HG03280 (cell line): ENCODE results near the gene TRAF3.
A peak's percentile ranks its signal among the peaks of the same experiment; 100 is the strongest.
"Not testable (repeated sequence)": the region's sequence is repeated elsewhere in the genome, so short reads cannot be mapped to it uniquely, and the experiment has no call there.

ENCODE experiments used
- ATAC-seq: cut with Tn5 transposase; IDR thresholded peaks from one replicate; pipeline ENCODE4 v1.9.1; 2021; ENCODE audit warnings: mild to moderate bottlenecking, moderate library complexity; ENCODE audit not compliant: unreplicated experiment

Gene TRAF3

DNA sequence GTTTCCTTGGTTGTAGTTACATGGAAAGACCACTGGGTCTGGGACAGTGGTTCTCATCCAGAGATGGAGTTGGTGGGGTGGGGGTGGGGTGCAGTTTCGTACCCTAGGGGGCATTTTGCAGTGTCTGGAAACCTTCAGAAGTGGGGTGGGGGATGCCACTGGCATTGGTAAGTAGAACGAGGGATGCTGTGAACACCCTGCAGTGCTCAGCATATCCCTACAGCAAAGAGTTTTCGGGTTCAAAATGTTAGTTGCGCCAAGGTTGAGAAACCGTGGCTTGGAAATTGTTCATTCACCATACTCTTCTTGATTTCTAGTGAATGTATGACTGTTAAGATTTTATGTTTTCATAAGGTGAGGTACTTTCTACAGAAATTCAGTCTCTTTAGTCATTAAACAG lies 28.7 kb downstream of the TRAF3 start:
- no peak for ATAC-seq

DNA sequence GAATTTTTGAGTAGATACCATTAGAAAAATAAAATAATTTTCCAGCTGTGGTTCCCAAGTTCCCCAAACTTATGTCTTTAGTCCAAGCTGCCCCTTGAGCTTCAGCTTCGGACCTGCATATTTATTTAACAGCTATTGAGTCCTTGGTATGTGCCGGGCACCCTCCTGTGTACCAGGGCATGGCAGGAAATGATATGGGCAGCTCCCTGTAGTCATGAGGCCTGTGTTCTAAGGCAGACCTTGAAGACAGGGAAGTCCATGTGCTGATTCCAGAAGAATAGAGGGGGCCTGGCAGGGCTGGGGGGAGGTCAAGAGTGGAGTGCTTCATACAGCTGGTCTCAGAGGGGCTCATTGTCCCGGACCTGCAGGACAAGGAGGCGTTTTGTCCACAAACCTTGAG lies 29.2 kb downstream of the TRAF3 start:
- ATAC-seq, result no peak

DNA sequence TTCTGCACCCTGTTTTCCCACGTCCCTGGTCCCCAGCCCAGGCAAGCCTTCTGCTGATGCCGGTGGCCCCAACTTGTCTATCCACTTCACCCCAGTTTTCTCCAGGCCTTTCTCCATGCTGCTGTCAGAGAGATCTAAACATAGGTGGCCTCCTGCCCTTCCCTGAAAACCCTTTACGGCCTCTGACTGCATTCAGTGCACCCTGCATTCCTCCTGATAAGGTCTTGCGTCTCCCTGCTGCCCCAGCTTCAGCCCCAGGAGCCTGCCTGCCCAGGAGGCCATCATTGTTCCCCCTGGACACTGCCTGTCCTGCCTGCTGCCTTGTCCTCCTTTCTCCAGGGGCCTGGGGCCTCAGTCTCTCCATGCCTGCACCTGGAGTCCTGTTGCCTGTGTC lies 29.8 kb downstream of the TRAF3 start:
- no peak for ATAC-seq

DNA sequence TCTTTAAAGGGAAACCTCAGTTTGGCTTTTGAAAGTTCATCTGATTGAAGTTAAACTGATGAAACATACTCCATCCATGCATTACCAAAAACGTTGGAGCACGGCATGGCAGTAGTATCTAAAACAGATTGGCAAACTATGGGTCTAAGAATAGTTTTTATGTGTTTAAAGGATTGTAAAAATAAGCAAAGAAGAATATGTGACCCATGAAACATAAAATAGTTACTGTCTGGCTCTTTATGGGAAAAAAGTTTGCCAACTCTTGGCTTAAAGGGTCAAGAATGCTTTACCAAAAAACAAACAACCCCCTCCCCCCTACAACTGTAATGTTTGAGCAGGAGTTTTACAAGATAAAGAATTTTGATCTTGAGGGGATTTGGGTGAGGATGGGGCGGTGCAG lies 32.6 kb downstream of the TRAF3 start:
- no peak for ATAC-seq

DNA sequence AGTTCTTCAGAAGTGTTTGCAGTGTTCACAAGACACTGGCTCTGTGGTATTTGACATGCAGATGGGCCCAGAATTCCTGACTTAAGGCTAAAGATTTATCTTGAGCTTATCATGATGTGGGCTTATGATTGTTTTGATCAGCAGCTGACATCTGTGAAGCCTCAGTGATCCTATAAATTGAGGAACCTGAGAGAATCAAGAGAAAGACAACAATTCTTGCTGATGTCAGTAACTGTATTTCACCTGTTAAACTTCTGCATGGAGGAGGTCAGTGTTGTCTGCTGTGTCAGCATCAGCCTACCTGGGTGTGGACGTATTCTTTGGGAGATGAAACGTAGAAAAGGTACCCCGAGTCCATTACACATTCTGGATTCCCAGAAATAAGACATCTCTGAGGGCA lies 33.3 kb downstream of the TRAF3 start:
- no peak for ATAC-seq

DNA sequence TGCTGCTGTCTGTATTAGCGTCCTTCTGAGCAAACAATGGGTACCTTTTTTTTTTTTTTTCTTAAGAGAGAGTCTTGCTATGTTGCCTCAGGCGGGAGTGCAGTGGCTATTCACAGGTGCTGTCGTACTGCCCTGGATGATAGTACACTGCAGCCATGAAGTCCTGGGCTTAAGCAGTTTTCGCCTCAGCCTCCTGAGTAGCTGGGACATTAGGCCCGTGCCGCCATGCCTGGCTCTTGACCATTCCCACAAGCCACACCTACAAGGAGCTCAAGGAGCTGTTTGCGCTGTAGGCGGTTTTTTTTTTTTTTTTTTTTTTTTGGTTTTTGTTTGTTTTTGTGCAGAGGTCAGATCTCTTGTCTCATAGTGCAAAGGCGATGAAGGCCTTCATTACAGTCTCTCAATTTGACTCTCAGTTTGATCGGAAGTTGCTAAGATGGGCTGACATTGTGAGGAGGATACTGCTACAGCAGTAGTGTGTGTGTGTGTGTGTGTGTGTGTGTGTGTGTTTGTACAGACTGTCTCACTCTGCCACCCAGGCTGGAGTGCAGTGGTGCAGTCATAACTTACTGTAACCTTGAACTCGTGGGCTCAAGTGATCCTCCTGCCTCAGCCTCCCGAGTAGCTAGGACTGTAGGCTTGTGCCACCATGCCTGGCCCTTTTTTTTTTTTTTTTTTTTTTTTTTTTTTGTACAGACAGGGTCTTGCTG lies 34.2 kb downstream of the TRAF3 start:
- no peak for ATAC-seq

DNA sequence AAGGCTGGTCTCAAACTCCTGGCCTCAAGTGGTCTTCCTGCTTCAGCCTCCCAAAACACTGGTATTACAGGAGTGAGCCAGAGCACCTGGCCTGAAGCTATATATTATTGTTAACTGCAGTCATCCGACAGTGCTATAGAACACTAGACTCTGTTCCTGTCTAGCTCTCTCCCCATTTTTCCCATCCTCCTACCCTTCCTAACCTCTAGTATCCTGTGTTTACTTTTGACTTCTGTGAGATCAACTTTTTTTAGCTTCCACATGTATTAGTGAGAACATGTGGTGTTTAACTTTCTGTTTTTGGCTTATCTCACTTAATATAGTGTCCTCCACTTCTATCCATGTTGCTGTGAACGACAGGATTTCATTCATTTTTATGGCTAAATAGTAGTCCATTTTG lies 34.7 kb downstream of the TRAF3 start:
- ATAC-seq, result no peak

DNA sequence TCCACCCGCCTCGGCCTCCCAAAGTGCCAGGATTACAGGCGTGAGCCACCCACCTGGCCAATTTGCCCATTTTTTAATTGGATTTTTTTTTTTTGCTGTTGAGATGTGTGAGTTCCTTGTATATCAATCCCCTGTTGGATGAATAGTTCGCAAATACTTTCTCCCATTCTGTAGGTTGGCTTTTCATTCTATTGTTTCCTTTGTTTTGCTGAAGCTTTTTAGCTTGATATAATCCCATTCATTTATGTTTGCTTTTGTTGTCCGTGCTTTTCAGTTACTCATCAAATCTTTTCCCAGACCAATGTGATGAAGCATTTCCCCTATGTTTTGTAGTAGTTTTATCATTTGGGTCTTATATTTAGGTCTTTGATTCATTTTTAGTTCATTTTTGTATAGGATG lies 36.4 kb downstream of the TRAF3 start:
- no peak for ATAC-seq

DNA sequence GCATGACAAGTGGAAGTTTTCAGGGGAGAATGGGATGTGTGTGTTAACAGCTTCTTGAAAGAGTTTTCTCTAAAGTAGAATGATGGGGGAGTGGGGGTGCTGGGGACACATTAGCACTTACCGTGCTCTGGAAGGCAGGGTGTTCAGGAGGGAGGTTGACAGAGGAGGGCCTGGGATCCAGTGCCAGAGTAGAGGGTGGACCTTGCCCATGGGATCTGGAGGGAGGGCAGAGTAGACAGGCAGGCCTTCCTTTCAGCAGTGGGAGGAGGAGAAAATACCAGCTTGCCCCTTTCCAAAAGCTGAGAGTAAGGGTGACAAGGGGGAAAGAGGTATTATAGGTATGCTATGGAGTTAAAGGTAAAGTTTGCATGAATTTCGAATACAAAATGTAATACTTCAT lies 40.1 kb downstream of the TRAF3 start:
- no peak for ATAC-seq

DNA sequence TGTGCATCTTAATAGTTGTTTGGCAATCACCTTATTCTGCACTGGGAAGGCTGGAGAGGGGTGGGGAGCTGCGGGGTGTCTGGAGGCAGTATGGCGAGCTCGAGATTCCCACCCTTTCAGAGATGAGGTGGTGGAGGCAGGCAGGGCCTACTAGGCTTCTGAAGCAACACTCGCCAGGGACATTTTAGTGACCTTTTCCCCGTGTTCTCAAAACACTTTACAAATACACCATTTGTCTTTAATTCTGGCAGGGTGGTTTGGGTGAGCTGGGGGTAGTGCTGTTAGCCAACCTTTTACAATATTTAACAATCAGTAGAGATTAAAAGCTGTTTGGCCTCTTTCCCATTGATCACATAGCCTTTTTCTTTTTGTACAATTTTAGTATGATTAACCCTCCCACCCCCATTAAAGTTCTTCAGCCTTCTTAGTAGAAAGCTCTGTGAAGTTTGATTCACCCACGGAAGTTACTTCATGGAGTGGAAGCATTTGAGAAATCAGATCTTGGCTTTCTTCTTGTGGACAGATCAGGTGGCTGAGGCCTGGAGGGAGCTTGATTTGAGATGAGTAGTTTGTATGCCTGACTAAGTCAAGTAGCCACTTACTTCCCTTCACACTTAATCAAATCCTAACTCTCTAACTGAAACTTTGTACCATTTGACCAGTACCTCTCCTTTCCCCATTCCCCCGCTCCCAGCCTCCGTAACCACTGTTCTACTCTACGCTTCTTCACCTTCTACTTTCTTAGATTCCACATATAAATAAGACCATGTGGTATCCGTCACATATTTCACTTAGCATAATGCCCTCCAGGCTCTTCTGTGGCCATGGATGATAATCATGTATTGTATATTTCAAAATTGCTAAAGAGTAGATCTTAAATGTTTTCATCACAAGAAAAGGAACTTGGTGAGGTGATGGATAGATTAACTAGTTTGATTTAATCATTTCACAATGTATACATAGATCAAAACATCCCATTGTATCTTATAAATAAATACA lies 41.0 kb downstream of the TRAF3 start:
- no peak for ATAC-seq

DNA sequence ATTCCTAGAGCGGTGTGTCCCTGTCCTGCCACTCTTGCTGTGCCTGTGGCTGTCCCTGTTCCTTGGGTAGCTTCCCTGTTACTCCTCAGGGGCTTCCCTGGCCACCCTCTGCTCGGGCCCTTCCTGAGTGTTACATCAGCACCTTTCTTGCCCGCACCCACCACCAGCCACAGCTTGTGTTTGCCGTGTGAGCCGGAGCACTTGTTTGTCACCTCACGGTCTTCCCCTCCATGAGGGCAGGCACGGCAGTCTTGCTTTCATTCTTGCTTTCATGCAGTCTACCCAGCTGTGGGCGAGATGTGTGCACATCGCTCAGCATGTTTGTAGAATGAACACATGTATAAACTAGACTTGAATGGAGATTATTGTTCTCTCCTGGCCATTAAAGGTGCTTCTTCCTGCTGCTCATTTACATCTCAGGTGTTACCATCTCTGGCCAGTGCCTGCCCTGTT lies 42.0 kb downstream of the TRAF3 start:
- peak; percentile 69 for ATAC-seq

DNA sequence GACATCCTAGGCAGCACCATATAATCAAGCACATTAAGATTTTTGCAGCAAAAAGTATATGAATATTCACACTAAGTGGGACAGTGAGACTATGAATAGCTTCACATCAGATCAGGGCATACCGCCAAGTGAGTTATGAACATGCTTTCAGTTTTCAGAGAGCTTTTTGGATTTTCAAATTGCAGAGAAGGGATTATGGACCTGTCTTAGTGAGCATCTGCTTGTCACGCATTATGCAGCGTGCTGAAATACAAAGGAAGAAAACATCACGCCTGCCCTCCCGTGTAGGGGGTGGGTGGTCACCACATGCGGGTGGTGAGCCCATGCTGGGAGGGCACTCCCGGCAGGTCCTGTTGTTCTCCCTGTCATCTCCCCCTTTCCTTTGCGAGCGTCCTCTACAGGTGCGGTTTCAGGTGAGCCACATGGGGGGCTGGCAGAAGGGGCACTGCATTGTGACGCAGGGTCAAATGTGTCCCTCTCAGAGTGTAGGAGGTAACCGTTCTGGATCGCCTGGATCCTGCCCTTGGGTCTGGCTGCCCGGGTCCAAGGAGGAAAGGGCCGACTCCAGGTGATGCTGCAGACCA lies 42.6 kb downstream of the TRAF3 start:
- peak; percentile 25 for ATAC-seq

DNA sequence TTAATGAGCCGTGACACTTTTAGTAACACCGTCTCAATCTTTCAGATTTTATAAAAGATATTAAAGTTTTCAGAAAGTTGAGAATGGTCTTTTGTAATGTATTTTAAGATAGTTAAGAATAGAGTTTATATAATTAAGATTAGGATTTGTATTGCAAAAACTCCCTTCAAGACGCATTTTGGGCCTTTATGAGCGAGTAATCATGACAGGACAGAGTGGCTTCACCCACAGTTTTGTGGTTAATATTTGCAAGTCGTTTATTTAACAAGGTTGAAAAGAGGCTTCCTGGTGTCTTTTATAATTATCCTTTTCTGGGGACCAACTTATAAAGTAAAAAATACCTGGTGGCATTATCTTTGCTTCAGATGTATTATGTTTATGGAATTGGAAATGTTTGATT lies 44.0 kb downstream of the TRAF3 start:
- ATAC-seq, result no peak

DNA sequence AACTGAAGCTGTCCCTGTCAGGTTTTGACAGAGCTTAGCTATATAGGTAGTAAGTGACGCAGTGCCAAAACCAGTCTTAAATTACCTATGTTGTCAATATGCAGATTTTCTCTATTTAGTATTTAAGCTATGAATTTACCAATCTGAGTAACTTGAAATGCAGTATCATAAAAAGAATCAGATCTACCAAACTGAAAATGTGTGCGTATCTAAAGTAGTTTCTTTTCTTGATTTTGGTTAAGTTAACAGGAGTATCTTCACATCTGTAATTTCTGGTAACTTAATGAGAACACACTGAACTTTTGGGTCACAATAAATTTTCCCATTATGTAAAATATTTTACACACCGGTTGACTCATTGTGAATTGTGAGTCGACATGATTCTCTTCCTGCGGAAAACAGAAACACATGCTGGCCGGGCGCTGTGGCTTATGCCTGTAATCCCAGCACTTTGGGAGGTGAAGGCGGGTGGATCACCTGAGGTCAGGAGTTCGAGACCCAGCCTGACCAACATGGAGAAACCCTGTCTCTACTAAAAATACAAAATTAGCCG lies 45.1 kb downstream of the TRAF3 start:
- ATAC-seq, result no peak

DNA sequence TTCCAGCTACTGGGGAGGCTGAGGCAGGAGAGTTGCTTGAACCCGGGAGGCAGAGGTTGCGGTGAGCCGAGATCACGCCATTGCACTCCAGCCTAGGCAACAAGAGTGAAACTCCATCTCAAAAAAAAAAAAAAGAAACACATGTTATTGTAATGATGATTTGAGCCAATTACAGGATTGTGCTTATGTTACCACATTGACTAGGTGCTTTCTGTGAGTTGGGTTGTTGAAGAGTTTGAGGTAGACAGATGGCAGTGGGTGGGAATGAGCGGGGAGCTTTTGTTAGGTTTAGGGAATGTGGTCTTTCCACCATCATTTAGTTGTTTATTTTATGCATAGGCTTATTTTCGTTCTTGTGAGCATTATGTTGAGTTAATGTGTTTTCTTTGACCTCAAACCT lies 45.6 kb downstream of the TRAF3 start:
- ATAC-seq, result not testable (repeated sequence)

DNA sequence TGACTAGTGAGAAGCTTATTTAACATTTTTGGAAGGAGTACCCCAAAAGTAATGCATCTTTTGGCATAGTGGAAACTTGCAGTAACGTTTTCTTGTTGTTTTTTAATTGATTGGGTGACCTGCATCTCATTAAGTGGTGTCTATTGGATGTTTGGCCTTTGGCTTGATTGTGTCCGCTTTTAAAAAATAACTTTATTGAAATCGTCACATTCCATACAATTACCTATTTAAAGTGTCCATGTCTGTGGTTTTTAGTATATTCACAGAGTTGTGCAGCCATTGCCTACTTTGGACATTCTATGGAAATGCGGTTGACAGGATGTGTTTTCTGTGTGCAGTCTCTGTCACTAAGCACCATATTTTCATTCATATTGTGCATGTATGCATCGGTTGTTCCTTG lies 46.3 kb downstream of the TRAF3 start:
- no peak for ATAC-seq

DNA sequence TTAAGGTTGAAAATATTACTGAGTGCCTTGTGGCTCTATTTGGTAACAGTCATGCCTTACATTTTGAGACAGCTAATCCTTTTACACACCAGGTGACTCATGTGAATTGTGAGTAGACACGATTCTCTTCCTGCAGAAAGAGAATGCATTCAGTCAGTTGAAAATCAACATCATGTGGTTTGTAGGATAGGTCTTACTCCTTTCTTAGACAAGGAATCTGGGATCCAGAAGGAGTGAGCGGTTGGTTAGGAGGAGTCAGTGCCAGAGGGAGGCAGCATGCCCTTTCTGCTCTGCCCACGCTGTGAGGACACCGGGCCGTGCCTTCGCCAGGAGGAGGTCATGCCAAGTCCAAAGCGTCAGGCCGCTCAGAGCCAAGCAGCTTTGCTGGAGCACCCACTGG lies 47.6 kb downstream of the TRAF3 start:
- ATAC-seq, result no peak

DNA sequence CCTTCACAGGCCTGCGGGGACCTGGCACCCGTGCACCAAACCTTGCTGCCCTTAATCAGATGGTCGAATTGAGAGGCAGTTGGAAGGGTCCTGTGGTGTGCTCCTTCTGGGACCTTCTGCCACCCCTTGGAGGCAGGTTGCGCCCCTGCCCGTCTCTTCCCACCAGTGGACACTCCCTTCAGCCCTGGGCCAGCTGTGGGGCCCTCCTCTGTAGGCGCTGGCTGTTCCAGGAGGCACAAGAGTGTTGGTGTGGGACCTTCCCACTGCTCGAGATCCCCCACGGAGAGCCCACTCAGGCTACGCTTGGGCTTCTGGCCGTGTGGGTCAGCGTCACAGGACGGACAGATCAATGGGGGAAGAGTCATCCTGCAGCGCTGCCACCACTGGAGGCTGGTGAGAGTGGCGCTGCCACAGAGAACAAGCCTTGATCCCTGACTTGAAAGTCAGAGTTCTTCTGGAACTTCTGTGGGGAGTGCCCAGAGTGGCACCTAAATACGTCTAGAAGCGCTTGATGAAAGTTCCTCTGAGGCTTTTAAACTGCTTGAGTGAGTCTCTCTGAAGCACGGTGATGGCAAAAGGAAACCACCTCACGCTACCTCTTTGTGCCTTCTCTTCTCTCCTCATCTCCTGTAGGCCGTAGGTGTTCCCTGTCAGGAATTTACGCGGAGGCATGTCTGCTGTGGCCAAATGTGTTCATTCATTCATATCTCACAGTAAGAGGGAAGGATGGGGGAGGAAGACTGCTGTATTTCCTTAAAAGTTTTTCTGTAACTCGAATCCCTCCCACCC lies 48.3 kb downstream of the TRAF3 start:
- ATAC-seq, result no peak

DNA sequence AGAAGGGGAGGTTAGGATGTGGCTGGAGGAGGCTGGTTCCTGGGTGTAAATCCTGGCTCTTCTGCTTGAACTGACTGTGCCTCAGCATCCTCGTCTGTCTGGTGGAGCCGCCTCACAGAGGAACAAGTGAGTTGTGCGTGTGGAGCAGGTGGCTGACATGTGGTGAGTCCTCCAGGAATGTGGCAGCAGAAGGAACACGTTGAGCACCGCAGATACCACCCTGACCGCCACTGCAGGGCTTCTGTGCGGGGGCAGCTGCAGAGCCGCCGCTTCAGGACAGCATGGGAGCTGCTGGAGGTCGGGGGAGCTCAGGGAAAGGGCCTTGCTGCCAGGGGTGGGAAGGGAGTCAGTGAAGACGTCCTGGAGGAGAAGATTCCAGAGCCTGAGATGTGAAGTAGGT lies 48.9 kb downstream of the TRAF3 start:
- no peak for ATAC-seq

DNA sequence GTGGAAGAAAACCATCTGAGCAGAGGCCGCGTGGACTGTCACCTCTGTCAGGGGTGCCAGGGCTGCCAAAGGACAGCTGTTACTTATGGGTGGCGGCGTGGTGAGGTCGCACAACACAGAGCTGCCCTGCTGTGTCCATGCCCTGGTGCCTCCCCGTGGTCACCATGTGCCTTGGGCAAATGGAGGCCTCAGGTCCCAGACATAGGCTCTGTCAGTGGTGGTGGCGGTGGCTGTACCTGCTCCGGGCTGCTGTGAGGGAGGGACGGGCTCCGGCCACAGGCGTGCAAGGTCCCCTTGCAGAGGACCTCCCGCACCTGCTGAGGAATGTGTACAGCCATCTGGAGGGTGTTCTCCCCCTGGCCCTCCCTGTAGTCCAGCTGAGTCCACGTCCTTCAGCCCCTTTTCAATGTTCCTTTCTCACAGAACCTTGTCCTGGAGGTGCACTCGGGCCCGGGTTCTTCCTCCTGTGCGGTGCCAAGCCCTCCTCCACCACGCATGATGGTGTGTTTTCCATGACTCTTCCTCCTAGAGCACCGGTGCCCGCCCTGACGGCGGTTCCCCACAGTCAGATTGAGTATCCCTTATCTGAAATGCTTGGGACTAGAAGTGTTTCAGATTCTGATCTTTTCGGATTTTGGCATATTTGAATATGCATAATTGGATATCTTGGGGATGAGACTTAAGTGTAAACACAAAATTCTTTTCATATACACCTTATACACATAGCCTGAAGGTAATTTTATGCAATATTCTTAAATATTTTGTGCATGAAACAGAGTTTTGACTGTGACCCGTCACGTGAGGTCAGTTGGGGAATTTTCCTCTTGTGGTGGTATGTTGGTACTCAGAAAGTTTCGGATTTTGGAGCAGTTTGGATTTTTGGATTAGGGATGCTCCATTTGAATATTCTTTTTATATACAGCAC lies 49.8 kb downstream of the TRAF3 start:
- ATAC-seq, result no peak
